Glomerular endothelial cell (primary cell): Measurements from ENCODE around the gene MVD. TPM values are rescaled to one million over a fixed set of nuclear protein-coding genes. Genes with fewer than 3 reads are reported as not detected.

Experiments used
- DNase-seq: peaks from one replicate; pipeline ENCODE4 v3.0.0-alpha.2; 2011; ENCODE audit warnings: low read depth, low spot score; ENCODE audit errors: extremely low read depth
- total RNA-seq: library from RNA; depleted of rRNA; stranded (reverse); fragments of >200 nt; gene quantifications from 2 replicates; pipeline ENCODE4 v1.2.3, GENCODE V29; 2015

The MVD gene
- total RNA-seq, 1 donor from 2014 or later: 83.8 TPM

GRCh38 chr16:88643644-88643932 lies 19.3 kb downstream of the MVD start:
- no peak for DNase-seq

GRCh38 chr16:88642881-88643643 lies 19.8 kb downstream of the MVD start:
- no peak for DNase-seq

- no peak for DNase-seq
Measured at GRCh38 chr16:88640498-88641247, 22.2 kb downstream of the MVD start.

- DNase-seq: no peak
Measured at GRCh38 chr16:88640039-88640495, 22.8 kb downstream of the MVD start.

GRCh38 chr16:88639231-88640038 lies 23.5 kb downstream of the MVD start:
- no peak for DNase-seq

GRCh38 chr16:88638323-88639230 lies 24.3 kb downstream of the MVD start, which contains the start of gene IL17C:
TSS of gene IL17C (plus strand) at chr16:88638572. CDS start at chr16:88638642, 70 bp downstream.
- no peak for DNase-seq

- DNase-seq: no peak
Measured at GRCh38 chr16:88636488-88637265, 26.2 kb downstream of the MVD start.

GRCh38 chr16:88635671-88636319 lies 27.1 kb downstream of the MVD start:
- no peak for DNase-seq

- no peak for DNase-seq
Measured at GRCh38 chr16:88634994-88635670, 27.8 kb downstream of the MVD start.

- no peak for DNase-seq
Measured at GRCh38 chr16:88634141-88634993, 28.5 kb downstream of the MVD start.

GRCh38 chr16:88633684-88634140 lies 29.2 kb downstream of the MVD start:
- DNase-seq: no peak

- no peak for DNase-seq
Measured at GRCh38 chr16:88632587-88632930, 30.3 kb downstream of the MVD start.

- no peak for DNase-seq
Measured at GRCh38 chr16:88631920-88632586, 30.8 kb downstream of the MVD start.

- DNase-seq: no peak
Measured at GRCh38 chr16:88631384-88631783, 31.5 kb downstream of the MVD start.

GRCh38 chr16:88630941-88631340 lies 31.9 kb downstream of the MVD start:
- no peak for DNase-seq

- DNase-seq: no peak
Measured at GRCh38 chr16:88630433-88630832, 32.5 kb downstream of the MVD start.

GRCh38 chr16:88629835-88630234 lies 33.1 kb downstream of the MVD start:
- DNase-seq: no peak
